Epithelial cell of proximal tubule (primary cell): ENCODE measurements around the gene CDKN2C. TPM values are rescaled to one million over a fixed set of nuclear protein-coding genes. Genes with fewer than 3 reads are reported as not detected.

Source experiments
- DNase-seq: peaks from one replicate; pipeline ENCODE4 v3.0.0-alpha.2; 2011; ENCODE audit warnings: low read depth
- H3K4me3 ChIP-seq: 2 replicates; pipeline ENCODE4 v1.5.1; 2011; ENCODE audit warnings: low read depth, mild to moderate bottlenecking, low read length
- total RNA-seq: library from RNA; depleted of rRNA; stranded (reverse); fragments of >200 nt; gene quantifications from 2 replicates; pipeline ENCODE4 v1.2.3, GENCODE V29; 2015
- TF ChIP-seq, protein P1 (sequence below): conservative IDR thresholded peaks from 2 replicates; pipeline ENCODE4 v1.5.1; 2012; ENCODE audit warnings: low read depth, mild to moderate bottlenecking, low read length

CDKN2C gene
- total RNA-seq: 2.8 and 3.0 TPM in 2 replicates

DNA sequence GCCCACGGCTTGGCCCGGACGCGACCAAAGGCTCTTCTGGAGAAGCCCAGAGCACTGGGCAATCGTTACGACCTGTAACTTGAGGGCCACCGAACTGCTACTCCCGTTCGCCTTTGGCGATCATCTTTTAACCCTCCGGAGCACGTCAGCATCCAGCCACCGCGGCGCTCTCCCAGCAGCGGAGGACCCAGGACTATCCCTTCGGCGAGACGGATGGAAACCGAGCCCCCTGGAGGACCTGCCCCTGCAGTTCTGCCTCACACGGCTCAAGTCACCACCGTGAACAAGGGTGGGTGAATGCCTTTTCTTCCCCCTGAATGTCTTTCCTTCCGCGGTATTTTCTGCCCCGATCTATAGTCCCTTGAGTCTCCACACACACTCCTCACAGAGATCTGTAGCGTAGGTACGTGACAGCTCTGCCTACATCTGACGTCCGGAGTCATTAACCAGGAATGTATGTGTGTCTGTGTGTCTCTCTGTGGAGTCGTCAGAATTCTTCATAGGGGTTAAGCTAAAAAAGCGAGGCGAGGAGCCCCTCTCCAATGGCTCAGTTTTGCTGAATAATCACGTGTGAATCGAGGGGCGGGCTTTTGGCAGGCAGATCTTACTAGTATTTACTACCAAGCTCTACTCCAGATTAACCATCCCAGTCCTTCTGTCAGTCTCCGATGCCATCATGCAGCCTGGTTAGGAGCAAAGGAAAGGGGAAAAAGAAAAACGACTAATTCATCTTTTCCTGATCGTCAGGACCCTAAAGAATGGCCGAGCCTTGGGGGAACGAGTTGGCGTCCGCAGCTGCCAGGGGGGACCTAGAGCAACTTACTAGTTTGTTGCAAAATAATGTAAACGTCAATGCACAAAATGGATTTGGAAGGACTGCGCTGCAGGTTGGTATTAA lies at the start of gene CDKN2C:
CDKN2C (plus strand) TSS at position 635 of the 898 bp plus-strand sequence; CDS start at position 759, 124 bp downstream.
- peak within 1 kb of the TSS; percentile 85 for H3K4me3 ChIP-seq
- no peak for DNase-seq
- TF ChIP-seq, protein P1, sequence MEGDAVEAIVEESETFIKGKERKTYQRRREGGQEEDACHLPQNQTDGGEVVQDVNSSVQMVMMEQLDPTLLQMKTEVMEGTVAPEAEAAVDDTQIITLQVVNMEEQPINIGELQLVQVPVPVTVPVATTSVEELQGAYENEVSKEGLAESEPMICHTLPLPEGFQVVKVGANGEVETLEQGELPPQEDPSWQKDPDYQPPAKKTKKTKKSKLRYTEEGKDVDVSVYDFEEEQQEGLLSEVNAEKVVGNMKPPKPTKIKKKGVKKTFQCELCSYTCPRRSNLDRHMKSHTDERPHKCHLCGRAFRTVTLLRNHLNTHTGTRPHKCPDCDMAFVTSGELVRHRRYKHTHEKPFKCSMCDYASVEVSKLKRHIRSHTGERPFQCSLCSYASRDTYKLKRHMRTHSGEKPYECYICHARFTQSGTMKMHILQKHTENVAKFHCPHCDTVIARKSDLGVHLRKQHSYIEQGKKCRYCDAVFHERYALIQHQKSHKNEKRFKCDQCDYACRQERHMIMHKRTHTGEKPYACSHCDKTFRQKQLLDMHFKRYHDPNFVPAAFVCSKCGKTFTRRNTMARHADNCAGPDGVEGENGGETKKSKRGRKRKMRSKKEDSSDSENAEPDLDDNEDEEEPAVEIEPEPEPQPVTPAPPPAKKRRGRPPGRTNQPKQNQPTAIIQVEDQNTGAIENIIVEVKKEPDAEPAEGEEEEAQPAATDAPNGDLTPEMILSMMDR: no peak

DNA sequence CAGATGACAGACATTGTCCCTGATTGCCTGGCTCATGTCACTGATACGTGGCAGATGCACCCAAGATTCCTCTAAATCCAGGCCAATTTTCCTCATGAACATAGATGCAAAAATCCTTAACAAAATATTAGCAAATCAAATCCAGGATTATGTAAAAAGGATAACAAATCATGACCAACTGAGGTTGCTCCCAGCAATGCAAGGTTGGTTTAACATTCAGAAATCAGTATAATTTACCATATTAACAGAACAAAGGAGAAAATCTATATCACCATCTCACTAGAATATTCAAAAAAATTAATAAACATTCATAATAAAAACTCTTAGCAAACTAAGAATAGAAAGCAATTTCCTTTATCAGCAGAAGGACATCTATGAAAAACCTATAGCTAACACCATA lies 49.6 kb upstream of the CDKN2C start:
- DNase-seq: no peak
- TF ChIP-seq, protein P1: no peak
- no peak overlapping the region for H3K4me3 ChIP-seq

- H3K4me3 ChIP-seq: no peak overlapping the region
- TF ChIP-seq, protein P1: no peak
- DNase-seq: no peak
Measured at GRCh38 chr1:50921029-50921428, 49.0 kb upstream of the CDKN2C start.

DNA sequence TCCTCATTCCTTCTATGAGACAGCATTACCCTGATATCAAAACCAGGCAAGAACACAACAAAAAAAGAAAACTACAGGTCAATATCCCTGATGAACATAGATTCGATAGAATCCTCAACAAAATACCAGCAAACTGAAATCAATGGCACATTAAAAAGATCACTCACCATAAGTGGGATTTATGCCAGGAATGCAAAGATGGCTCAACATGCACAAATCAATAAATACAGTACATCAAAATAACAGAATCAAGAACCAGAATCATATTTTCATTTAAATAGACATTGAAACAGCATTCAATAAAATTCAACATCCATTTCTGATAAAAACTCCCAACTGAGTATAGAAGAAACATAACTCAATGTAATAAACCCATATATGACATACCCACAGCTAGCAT lies 46.5 kb upstream of the CDKN2C start:
- TF ChIP-seq, protein P1: no peak
- H3K4me3 ChIP-seq: no peak overlapping the region
- DNase-seq: no peak

DNA sequence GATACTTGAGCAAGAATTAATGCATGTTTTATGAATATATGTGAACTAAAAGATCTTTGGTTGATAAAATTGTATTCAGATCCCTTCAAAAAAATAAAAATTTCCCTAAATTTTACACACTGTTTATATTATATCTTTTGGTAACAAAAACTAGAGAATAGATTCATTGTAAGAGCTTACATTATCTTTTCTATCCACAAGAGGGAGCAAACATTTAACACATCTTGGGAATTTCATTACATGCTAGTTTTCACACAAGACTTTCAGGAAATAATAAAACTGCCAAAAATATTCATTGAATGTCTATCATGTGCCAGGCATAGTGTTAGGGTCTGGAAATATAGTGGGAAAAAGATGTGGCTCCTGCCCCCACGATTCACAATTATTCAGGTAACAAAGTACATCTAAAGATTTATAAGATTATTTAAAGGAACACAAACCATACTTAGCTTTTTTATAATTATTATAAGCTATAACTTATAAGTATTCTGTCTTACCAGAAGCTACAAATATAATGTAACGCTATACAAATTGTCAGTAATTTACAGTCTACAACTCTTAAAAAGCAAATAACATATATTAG lies 40.6 kb upstream of the CDKN2C start:
- H3K4me3 ChIP-seq: no peak overlapping the region
- TF ChIP-seq, protein P1: peak; percentile 51
- DNase-seq: peak; percentile 19

DNA sequence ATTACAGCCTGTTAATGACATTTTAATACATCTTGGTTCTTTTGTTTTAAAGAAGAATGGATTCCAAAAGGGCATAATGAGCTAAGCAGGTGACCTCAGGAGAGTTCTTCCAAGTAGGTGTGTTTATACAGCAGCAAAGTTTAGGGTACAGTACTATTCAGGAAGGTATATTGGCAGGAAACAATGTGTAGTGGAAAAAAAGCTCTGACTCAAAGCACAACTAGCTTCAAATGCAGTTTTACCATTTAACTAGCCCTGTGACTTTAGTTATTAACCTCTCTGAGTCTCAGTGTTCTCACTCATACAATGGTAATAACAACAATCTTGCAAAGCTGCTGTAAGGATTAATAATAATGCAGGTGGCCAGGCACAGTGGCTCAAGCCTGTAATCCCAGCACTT lies 39.9 kb upstream of the CDKN2C start:
- DNase-seq: no peak
- H3K4me3 ChIP-seq: no peak overlapping the region
- TF ChIP-seq, protein P1: no peak
